ENCODE data around the gene CLEC4A. TPM values are rescaled to one million over a fixed set of nuclear protein-coding genes. Genes with fewer than 3 reads are reported as not detected.
"Not testable (repeated sequence)": the region's sequence is repeated elsewhere in the genome, so short reads cannot be mapped to it uniquely, and the experiment has no call there.

CLEC4A gene
- total and polyA plus RNA-seq, 3 donors from 2014 or later, result 1.9 to 3.5 (median 2.4) TPM

- H3K4me3 ChIP-seq, result peak overlapping the region; percentile 77 to 83
- H3K27ac ChIP-seq, result peak overlapping the region; percentile 79 to 85
- peak; percentile 73 for DNase-seq
- WGBS, 2 donors, result 0% methylated on average over 1 to 36 of the region's 43 CpGs
- H3K4me1 ChIP-seq; H3K27me3 ChIP-seq; intact Hi-C loops (cut with DNase I; ENCODE audit: low total_unique reads); H3K9me3 ChIP-seq; H3K36me3 ChIP-seq (ENCODE audit: low read depth, missing control alignments): not testable (repeated sequence)
- peak; percentile 47 to 67 (median 49) for TF ChIP-seq CTCF (IDR thresholded peaks at IDR 0.05)
Observed at GRCh38 chr12:8179989-8180585, 56.7 kb downstream of the CLEC4A start.

GRCh38 chr12:8181271-8181670 is 57.9 kb downstream of the CLEC4A start:
- H3K27ac ChIP-seq; H3K4me1 ChIP-seq; H3K4me3 ChIP-seq; DNase-seq; intact Hi-C loops (cut with DNase I; ENCODE audit: low total_unique reads); H3K27me3 ChIP-seq; H3K36me3 ChIP-seq (ENCODE audit: low read depth, missing control alignments); H3K9me3 ChIP-seq: not testable (repeated sequence)

- H3K9me3 ChIP-seq; H3K27me3 ChIP-seq; H3K4me1 ChIP-seq; H3K4me3 ChIP-seq; intact Hi-C loops (cut with DNase I; ENCODE audit: low total_unique reads); DNase-seq; H3K36me3 ChIP-seq (ENCODE audit: low read depth, missing control alignments); H3K27ac ChIP-seq: not testable (repeated sequence)
- 90 to 93% methylated on average over 7 of the region's 7 CpGs for WGBS, 2 donors
Observed at GRCh38 chr12:8182923-8183322, 59.5 kb downstream of the CLEC4A start.

GRCh38 chr12:8183346-8183745 is 59.9 kb downstream of the CLEC4A start:
- H3K27ac ChIP-seq; H3K9me3 ChIP-seq; intact Hi-C loops (cut with DNase I; ENCODE audit: low total_unique reads); H3K27me3 ChIP-seq; DNase-seq; H3K4me1 ChIP-seq; H3K36me3 ChIP-seq (ENCODE audit: low read depth, missing control alignments); H3K4me3 ChIP-seq: not testable (repeated sequence)
- 64 to 67% methylated on average over 9 to 23 of the region's 23 CpGs for WGBS, 2 donors

- intact Hi-C loops (cut with DNase I; ENCODE audit: low total_unique reads); H3K36me3 ChIP-seq (ENCODE audit: low read depth, missing control alignments); H3K4me1 ChIP-seq; H3K27me3 ChIP-seq; H3K27ac ChIP-seq; DNase-seq; H3K4me3 ChIP-seq; H3K9me3 ChIP-seq: not testable (repeated sequence)
- 53% methylated on average over 6 of the region's 28 CpGs; no CpG with 5 or more reads in 1 of the 2 donors for WGBS, 2 donors
Observed at GRCh38 chr12:8184206-8184605, 60.8 kb downstream of the CLEC4A start.

- H3K9me3 ChIP-seq; intact Hi-C loops (cut with DNase I; ENCODE audit: low total_unique reads); H3K27ac ChIP-seq; H3K4me3 ChIP-seq; DNase-seq; H3K27me3 ChIP-seq; H3K36me3 ChIP-seq (ENCODE audit: low read depth, missing control alignments); H3K4me1 ChIP-seq: not testable (repeated sequence)
- WGBS, 2 donors, result 94 to 96% methylated on average over 2 of the region's 2 CpGs
Observed at GRCh38 chr12:8188088-8188487, 64.7 kb downstream of the CLEC4A start.

Other genes with a start within 250 kb of the CLEC4A start
- gene SLC2A3, start 187.4 kb upstream of the CLEC4A start, total RNA-seq, result 10 to 100 TPM; 11.0 to 25.7 TPM
- 22.3 TPM for gene SLC2A3, start 187.4 kb upstream of the CLEC4A start, polyA plus RNA-seq (ENCODE audit: insufficient read depth, low read depth, low replicate concordance)
- gene FOXJ2, start 90.9 kb upstream of the CLEC4A start, total RNA-seq, result 10 to 100 TPM; 25.3 to 29.1 TPM
- 13.5 TPM for gene FOXJ2, start 90.9 kb upstream of the CLEC4A start, polyA plus RNA-seq (ENCODE audit: insufficient read depth, low read depth, low replicate concordance)
- gene C3AR1, start 57.3 kb upstream of the CLEC4A start, total RNA-seq, result 1 to 10 TPM; 1.9 to 2.8 TPM
- gene C3AR1, start 57.3 kb upstream of the CLEC4A start, polyA plus RNA-seq (ENCODE audit: insufficient read depth, low read depth, low replicate concordance), result 9.5 TPM
- gene NECAP1, start 41.3 kb upstream of the CLEC4A start, total RNA-seq, result 10 to 100 TPM; 58.9 to 70.0 TPM
- gene NECAP1, start 41.3 kb upstream of the CLEC4A start, polyA plus RNA-seq (ENCODE audit: insufficient read depth, low read depth, low replicate concordance), result 34.8 TPM
- under 1 TPM; 0.43 to 0.87 TPM for gene ZNF705A, start 33.4 kb downstream of the CLEC4A start, total RNA-seq
- 0.75 TPM for gene ZNF705A, start 33.4 kb downstream of the CLEC4A start, polyA plus RNA-seq (ENCODE audit: insufficient read depth, low read depth, low replicate concordance)
- gene FAM90A1, start 104.0 kb downstream of the CLEC4A start, total RNA-seq, result 1 to 10 TPM; 1.5 to 1.8 TPM
- 0.67 TPM for gene FAM90A1, start 104.0 kb downstream of the CLEC4A start, polyA plus RNA-seq (ENCODE audit: insufficient read depth, low read depth, low replicate concordance)